ENCODE results near the gene DCAF5.

GRCh38 chr14:69036757-69037506 lies 116.0 kb downstream of the DCAF5 start:
- TF ChIP-seq TAF1 (IDR thresholded peaks at IDR 0.05; ENCODE audit: borderline replicate concordance, low read depth, low read length) (no peak), POLR2A (IDR thresholded peaks at IDR 0.05; ENCODE audit: low read depth, low read length) (no peak)

Measured in GM12892 (cell line).